ENCODE data around the gene ARHGAP26.
"Not testable (repeated sequence)": the region's sequence is repeated elsewhere in the genome, so short reads cannot be mapped to it uniquely, and the experiment has no call there.

The ARHGAP26 gene

DNA sequence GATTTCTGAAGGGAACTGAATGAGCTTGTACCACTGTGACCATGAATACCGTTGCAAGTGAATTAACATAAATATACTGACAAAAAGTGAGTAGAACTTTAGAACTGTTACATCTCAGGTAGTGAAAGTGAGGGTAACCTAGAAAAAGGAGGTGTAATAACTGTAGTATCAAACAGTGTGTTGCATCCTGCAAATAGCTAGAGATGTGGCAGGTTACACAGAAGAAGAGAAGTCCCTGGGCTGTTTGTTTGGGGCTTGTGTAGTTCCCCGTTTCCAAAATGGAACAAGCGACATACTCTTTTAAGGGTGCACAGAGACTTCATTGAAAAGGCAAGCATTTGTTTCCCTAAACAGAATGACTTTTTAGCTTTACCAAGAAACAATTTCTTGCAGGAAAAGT lies 418.5 kb downstream of the ARHGAP26 start:
- DNase-seq (ENCODE audit: low spot score): no peak

DNA sequence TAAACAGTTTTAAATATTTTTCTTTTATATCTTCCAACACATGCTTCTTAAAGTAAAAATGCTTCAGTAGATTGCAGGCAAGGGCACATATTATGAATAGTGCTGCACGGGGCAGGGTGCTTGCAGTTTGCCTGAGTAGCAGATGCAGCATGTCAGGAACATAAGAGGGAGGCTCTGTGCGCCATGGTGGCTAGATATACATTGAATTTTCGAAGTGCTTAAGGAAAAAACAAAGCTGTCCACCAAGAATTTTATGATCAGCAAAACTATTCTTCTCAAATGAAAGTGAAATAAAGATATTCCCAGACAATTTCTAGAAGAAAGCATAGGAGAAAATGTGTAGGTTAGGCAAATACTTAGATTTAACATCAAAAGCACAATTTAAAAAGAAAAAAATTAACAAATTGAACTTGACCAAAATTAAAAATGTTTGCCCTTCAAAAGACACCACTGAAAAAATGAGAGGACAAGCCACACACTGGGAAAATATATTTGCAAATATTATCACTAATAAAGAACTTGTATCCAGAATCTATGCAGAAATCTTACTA lies 420.2 kb downstream of the ARHGAP26 start:
- no peak for DNase-seq (ENCODE audit: low spot score)

GRCh38 chr5:143191720-143192119 lies 421.5 kb downstream of the ARHGAP26 start:
- DNase-seq (ENCODE audit: low spot score): no peak

GRCh38 chr5:143192191-143192900 lies 422.2 kb downstream of the ARHGAP26 start:
- DNase-seq (ENCODE audit: low spot score): no peak

- no peak for DNase-seq (ENCODE audit: low spot score)
Measured at GRCh38 chr5:143194206-143194605, 424.0 kb downstream of the ARHGAP26 start.

DNA sequence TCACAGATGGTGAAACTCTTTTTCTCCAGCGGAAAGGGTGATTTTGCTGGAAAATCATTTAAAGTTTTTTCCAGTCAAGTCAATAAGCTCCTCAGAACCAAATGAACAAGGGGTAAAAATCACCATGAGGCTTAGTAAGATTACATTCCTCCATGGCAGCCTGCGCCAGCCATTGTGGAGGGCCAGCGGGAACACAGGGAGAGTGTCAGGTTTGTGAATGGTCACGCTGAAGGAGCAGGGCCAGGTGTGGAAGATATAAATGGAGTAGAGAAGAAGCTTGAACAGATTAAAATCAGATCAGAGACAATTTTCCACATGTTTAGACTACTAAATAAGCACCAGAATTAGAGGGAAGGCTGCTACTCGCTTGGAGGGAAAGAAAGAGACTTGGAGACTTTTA lies 424.5 kb downstream of the ARHGAP26 start:
- no peak for DNase-seq (ENCODE audit: low spot score)

- DNase-seq (ENCODE audit: low spot score): no peak
Measured at GRCh38 chr5:143195491-143195890, 425.3 kb downstream of the ARHGAP26 start.

DNA sequence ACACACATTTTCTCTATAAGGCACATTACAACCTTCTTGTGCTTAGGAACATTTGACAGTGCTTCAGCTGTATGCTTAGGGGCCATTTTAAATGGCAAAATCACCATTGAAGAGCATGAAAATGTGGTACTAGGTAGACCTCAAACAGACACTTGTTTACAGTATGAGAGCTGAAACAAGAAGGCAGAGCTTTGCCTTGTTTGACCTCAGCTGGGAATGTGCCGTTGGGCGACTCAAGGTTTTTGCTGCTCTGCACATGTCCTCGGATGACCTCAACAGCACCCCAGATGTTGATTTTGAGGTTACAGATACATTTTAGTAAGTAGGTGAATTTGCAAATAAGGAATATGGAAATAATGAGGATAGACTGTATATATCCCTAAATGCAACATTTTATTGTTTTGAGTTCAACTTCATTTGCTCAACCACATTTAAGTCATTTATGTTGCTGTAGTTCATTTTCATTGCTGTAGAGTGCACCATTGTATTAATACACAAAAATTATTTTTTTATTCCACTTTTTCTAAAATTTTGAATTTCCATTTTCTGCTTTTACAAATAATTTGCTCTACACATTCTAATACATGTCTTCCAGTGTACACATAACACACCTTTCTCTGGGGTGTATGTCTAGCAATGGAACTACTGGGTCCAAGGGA lies 426.6 kb downstream of the ARHGAP26 start:
- DNase-seq (ENCODE audit: low spot score): no peak

- no peak for DNase-seq (ENCODE audit: low spot score)
Measured at GRCh38 chr5:143197260-143197656, 427.1 kb downstream of the ARHGAP26 start.

DNA sequence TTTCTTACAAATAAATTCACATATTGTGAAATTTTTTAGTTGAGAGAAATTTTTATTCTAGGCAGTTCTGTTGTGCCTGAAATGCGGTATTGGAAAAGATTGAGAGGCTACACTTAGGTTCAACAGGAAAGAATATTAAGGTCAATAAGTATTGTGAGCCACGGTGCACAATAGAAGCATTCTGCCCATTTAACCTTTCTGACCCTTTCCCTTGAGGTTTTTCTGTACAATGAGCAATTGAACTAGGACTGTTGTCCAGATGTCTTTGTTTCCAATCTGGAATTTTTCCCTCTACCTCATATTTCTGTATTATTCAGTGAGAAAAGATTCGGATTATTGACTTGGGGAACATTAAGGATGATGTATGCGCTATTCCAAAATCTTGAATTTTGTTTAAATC lies 428.2 kb downstream of the ARHGAP26 start:
- DNase-seq (ENCODE audit: low spot score): no peak

DNA sequence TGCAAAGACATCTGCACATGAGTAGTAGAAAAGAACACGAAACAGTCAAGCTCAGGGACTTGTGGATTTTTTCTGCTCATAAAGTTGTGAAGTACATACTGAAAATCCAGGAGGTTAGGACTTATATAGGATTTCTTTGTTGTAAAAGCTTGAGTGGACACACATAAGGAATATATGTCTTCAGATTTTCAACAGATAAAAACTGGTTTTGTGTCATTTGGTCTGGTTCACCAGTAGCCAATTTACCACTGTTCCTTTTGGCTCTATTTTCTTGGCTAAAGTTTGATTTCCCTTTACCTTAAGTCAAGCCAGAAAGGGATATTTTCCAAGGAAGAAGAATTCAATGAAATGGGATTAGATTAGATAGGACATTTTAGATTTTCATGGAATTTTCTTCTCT lies 429.0 kb downstream of the ARHGAP26 start:
- DNase-seq (ENCODE audit: low spot score): no peak

DNA sequence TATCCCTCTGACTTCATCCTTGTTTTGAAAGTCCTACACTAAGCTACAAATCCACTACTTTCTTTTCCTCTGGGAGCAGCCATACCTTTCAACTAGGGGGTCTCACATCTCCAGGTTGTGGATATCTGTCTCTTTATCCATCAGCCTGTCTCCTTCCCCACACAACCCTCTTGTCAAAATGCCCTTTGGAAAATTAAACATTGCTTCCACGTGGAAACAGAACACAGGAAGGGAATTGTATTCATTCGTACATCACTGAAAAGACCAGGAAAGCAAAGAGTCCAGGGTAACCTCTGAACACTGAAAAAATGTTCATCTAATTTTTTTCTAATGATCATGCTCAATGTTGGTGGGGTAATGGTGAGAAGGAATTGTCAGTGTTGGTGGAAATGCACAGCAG lies 429.7 kb downstream of the ARHGAP26 start:
- no peak for DNase-seq (ENCODE audit: low spot score)

DNA sequence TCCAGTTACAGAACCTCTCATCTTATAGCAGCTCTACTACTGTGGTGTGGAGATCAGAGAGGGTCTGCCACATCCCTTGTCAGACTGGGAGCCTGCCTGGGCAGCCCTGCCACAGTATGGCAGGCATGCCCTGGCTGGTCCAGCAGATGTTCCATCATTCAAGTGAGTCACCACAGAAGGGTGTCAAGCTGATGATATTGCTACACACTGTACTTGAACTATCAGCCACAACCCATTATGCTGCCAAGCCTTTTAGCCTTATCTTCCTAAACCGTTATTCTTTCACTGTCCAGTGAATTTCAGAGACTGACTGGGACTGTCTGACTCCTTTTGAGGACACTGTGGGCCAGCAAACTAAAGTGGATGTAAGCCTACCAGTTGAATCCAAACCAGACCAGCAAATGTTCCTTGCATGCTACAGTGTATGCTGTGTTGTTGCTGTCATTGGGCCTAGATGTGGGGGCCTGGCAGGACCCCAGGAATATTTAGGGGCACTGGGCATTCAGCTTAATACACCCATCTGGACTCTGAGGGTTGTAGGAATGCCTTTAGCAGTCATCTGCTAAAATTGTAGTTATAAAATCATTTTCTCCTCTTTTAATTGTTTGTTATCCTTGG lies 430.7 kb downstream of the ARHGAP26 start:
- no peak for DNase-seq (ENCODE audit: low spot score)

DNA sequence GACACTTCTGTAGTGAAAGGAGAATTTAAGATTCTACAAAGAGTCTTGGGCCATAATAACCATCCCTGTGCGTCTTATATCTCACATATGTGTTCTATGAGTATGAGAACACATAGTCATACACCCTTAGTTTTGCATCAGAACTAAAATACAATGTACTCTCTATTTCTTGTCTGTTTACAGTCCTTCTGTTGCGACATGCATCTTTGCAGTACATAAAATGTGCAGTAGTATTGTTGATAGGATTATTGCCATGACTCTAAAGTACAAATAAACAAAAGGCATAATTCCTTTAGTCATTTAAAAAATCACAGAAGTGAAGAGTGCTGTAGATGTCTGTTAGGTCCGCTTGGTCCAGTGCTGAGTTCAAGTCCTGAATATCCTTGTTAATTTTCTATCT lies 431.4 kb downstream of the ARHGAP26 start:
- DNase-seq (ENCODE audit: low spot score): no peak

DNA sequence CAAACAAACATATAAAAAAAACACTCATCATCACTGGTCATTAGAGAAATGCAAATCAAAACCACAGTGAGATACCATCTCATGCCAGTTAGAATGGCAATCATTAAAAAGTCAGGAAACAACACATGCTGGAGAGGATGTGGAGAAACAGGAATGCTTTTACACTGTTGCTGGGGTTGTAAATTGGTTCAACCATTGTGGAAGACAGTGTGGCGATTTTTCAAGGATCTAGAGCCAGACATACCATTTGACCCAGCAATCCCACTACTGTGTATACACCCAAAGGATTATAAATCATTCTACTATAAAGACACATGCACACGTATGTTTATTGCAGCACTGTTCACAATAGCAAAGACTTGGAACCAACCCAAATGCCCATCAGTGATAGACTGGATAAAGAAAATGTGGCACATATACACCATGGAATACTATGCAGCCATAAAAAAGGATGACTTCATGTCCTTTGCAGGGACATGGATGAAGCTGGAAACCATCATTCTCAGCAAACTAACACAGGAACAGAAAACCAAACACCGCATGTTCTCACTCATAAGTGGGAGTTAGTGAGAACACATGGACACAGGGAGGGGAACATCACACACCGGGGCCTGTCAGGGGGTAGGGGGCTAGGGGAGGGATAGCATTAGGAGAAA lies 433.3 kb downstream of the ARHGAP26 start:
- DNase-seq (ENCODE audit: low spot score): not testable (repeated sequence)

DNA sequence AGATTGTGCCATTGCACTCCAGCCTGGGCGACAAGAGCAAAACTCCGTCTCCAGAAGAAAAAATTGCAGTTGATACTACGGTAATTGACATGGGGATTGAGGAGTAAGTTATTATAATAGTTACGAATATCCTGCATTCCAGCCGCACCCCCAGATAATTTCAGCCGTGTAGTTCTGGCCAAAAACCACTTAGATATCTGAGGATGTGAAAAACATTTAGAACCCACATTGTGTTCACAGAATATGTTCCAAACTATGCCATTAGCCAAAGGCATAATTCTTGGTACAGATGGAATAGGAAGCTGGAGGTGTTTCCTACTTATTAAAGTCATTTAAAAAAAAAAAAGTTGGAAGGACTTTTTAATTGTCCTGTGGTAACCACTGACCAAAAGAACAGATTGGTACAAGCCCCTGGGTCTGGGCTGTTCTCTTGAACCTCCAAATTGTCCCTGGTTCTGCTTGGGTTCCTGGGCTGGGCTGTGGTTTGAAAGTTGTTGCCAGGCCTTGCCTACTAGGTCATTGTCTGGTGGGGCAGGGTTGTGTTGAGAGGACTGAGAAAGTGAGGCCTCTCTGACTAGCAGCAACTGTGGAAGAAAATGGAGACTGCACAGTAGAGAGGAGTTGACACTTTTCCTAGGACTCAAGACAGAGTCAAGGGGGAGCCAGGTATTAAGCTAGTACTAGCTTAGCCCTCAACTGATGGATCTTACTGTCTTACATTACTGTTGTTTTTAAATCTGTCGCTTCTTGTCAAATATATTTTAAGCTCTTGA lies 434.5 kb downstream of the ARHGAP26 start:
- DNase-seq (ENCODE audit: low spot score): no peak

DNA sequence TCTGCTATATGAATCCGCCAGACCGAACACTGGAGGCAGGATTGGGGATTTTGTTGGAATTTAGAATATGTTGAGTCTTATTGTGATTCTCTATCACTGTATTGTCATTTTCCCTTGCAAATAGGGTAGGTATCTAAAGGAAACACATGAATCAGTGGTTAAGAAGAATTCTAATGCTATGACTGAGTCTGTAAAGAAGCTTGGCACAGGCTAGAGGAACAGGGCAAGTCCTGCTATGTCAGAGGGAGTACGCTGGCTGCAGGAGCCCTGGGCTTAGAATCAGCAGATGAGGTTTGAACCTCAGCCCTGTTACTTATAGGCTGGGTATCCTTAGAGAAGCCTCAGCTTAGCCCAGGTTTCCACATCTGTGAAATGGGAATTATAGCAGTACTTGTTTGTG lies 435.2 kb downstream of the ARHGAP26 start:
- DNase-seq (ENCODE audit: low spot score): no peak

- DNase-seq (ENCODE audit: low spot score): no peak
Measured at GRCh38 chr5:143205883-143206195, 435.7 kb downstream of the ARHGAP26 start.

- no peak for DNase-seq (ENCODE audit: low spot score)
Measured at GRCh38 chr5:143206196-143207053, 436.2 kb downstream of the ARHGAP26 start.

GRCh38 chr5:143207058-143207457 lies 436.9 kb downstream of the ARHGAP26 start:
- DNase-seq (ENCODE audit: low spot score): no peak
